ENCODE results near the gene ADCY10.

GRCh38 chr1:167910530-167910929 lies 3.4 kb downstream of the ADCY10 start:
- TF ChIP-seq FOXP2 (optimal IDR thresholded peaks at IDR 0.05; ENCODE audit: control extremely low read depth, extremely low read length, insufficient read depth) (no peak), POLR2AphosphoS5 (IDR thresholded peaks at IDR 0.05; ENCODE audit: borderline replicate concordance, low read depth, low read length) (no peak)
